Retina (tissue), 1 donor: ENCODE measurements around the gene TMPRSS11E.
"Not testable (repeated sequence)": the region's sequence is repeated elsewhere in the genome, so short reads cannot be mapped to it uniquely, and the experiment has no call there.

Experiments
- DNase-seq: peaks from one replicate; pipeline ENCODE4 v3.0.0-alpha.2; 2016

The TMPRSS11E gene

DNA sequence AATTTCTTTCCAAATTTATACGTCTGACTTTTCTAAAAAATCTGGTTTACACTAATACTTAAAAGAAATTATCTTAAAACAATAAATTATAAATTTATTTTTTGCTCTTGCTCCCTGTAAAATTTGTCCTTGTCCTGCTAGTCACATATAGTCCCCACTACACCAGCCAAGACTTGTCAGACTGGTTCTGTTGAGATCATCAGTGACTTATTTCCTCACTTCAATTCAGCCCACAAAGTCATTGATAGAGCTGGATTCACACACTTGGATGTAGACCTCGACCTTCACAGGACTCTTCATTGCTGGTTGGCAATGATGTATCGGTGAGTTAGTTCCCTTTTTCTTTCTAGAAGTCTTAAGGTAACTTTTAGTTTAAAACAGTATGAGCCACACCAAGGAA is at the start of gene TMPRSS11E:
TSS of gene TMPRSS11E (plus strand) at position 263 of the 400 bp plus-strand sequence. CDS start at position 313, 50 bp downstream.
- no peak for DNase-seq

GRCh38 chr4:68399306-68399705 is 48.0 kb upstream of the TMPRSS11E start:
- no peak for DNase-seq

- DNase-seq = no peak
These were observed 46.0 kb upstream of the TMPRSS11E start for GRCh38 chr4:68401231-68401630.

DNA sequence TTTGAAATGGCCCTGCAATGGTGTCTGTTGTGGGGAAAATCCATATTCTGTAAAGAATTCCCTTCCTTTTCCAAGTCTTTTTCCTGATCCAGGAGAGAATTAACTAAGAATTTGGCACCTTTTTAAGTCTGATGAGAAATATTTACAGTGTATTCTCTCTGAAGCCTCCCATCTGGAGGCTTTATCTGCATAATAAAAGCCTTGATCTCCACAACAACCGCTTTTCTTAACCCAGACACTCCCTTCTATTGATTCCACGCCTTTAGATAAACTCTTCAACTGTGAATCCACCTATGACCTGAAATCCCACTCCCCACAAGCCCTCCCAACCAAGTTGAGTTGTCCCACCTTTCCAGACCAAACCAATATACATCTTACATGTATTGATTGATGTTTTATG is 43.1 kb upstream of the TMPRSS11E start:
- DNase-seq = no peak

- DNase-seq = not testable (repeated sequence)
These were observed 41.4 kb upstream of the TMPRSS11E start for GRCh38 chr4:68405718-68406478.

DNA sequence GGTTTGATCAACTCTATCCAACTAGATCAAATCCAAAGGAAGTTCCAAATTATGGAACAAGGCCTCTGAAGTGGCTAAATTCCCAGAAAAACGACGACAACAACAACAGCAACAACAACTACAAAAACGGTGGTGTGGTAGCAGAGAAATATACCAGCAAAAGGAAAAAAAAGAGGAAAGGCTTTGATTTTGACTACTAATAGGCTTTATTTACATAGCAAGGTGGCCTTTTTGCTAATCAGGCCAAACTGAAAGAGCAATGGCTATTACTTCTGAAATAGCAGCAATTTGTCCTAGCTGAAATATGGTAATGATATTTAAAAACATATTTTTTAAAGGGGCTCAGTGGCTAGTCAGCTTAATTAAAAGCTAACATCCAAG is 40.8 kb upstream of the TMPRSS11E start:
- no peak for DNase-seq

- not testable (repeated sequence) for DNase-seq
These were observed 40.0 kb upstream of the TMPRSS11E start for GRCh38 chr4:68407015-68407867.

DNA sequence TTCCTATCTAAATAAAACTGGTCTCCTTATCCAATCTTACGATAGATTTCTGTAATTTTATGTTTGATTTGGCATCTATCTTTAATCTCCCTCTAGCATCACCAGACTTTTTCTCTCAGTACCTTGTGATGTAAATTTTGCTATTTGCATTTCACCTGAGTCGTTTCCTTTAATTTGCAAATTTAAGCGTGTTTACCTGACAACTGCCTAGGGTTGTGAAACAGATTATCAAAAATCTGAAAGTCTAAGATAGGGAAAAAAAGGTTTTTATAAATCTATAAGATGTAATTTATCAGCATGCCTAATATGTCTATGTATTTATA is 39.4 kb upstream of the TMPRSS11E start:
- DNase-seq = no peak

DNA sequence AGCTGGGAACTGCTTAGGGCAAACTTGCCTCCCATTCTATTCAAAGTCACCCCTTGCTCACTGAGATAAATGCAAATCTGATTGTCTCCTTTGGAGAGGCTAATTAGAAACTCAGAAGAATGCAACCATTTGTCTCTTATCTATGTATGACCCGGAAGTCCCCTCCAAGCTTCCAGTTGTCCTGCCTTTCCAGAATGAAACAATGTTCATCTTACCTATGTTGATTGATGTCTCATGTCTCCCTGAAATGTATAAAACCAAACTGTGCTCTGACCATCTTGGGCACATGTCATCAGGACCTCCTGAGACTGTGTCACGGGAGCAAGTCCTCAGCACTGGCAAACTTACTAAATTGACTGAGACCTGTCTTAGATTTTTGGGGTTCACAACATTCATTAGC is 37.1 kb upstream of the TMPRSS11E start:
- no peak for DNase-seq

DNA sequence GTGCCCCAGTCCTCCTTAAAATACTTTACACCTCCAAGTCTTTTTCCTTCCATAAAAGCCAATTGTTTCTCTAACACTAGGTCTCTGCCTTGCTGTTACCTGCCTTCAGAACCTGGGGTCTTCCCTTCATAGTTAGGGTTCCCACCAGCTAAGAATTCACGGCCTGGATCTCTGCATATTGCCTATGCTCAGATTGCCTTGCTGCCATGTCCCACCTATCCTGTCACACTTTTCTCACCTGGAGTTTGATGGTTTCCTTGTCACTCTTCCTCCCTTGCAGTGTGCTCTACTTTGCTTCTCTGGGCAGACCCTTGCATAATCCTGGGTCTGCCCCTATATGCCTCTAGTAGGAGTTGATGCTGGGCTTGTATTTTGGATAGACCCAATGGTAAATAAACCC is 36.6 kb upstream of the TMPRSS11E start:
- DNase-seq = no peak

DNA sequence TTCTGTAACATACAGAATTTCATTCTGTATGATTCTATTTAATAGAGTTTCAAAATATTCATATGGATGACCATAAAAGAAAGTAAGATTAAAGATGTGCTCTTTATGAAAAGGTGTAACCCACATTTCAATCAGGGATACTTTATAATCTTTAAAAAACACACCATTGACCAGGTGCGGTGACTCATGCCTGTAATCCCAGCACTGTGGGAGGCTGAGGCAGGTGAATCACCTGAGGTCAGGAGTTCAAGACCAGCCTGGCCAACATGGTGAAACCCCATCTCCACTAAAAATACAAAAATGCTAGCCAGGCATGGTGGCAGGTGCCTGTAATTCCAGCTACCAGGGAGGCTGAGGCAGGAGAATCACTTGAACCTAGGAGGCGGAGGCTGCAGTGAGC is 35.2 kb upstream of the TMPRSS11E start:
- DNase-seq = not testable (repeated sequence)

GRCh38 chr4:68416591-68416990 is 30.7 kb upstream of the TMPRSS11E start:
- DNase-seq = no peak

DNA sequence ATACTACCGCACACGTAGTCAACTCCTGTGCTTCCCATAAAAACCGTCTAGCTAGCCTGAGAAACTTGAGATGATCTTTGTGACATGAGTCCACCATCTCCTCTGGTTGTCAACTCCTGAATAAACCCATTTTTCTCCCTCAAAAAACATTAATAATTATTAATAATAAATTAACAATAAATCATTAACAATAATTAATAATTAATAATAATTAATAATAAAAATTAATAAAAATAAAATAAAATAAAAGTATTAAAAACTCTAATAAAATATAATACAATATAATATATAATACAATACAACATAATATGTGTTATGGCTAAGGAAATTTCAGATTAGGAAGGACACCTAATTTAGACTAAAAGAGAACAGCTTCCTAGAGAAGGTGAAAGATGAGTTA is 20.7 kb upstream of the TMPRSS11E start:
- DNase-seq = no peak

GRCh38 chr4:68430337-68430736 is 16.9 kb upstream of the TMPRSS11E start:
- DNase-seq = no peak

- no peak for DNase-seq
These were observed 14.9 kb upstream of the TMPRSS11E start for GRCh38 chr4:68432320-68432719.

DNA sequence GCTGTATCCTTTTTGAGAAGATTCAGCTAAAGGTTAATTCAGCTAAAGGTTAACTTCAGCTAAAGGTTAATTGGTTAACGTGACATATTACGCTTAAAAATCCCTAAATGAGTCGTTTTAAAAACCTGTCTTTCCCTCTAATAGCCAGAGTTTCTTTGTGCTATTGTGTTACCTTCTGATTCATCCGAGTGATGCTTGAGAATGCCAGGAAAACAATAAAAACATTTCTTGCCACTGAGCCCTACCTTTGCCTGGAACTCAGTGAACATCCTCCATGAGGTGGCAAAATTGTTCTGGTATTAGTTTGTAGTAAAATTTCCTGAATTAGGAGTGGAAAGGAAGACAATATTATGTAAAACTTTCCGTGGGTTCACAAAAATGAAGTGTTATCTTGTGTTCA is 13.7 kb upstream of the TMPRSS11E start:
- no peak for DNase-seq

DNA sequence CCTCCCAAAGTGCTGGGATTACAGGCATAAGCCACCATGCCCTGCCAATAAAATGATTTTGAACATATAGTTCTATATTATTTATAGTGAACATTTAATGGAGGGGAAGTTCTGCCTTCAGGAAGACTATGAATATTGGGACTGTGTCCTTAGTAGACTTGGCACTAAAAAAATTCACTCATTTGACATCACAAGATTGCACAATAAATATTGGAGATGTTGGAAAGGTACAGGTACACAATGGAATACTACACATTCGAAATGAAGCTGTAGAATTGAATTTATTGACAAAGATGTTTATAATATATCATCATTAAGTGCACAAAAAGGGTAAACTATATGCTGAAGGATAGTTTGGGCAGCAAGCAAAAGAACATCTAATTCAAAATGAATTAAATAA is 13.0 kb upstream of the TMPRSS11E start:
- no peak for DNase-seq

GRCh38 chr4:68434836-68435235 is 12.4 kb upstream of the TMPRSS11E start:
- DNase-seq = no peak

- no peak for DNase-seq
These were observed 2.2 kb upstream of the TMPRSS11E start for GRCh38 chr4:68445111-68445510.

- DNase-seq = no peak
These were observed 4.3 kb downstream of the TMPRSS11E start for GRCh38 chr4:68451246-68452211.

GRCh38 chr4:68460085-68460484 is 12.8 kb downstream of the TMPRSS11E start:
- DNase-seq = no peak

GRCh38 chr4:68461790-68462189 is 14.5 kb downstream of the TMPRSS11E start:
- no peak for DNase-seq

DNA sequence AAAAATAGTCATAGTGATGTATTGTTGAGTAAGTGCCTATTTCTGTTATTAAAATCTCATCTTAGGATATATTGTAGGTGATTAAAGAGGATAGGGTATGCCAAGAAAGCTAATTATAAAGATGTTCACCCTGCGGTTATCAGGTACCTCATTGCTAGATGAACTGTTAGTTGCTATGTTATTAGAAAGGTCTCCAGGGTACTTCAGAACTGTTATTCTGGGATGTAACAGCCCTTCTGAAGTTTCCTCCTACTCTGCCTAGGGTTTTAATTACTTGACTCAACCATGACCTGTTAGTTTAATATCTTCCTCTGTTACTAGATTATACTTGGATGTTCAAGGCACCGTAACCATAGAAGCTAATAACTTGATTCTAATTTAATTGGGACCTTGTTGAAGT is 15.4 kb downstream of the TMPRSS11E start:
- DNase-seq = no peak
